GM12891 (cell line): ENCODE measurements around the gene TBX18.

Experiments used
- DNase-seq: peaks from one replicate; pipeline ENCODE4 v3.0.0; 2011; ENCODE audit warnings: low spot score; ENCODE audit not compliant: insufficient read length
- FAIRE-seq: peaks from 2 replicates; lab custom pipeline; 2011; peaks lifted over from hg19 to GRCh38; lab: Jason Lieb, UNC
- PAX5 ChIP-seq: IDR thresholded peaks from 2 replicates; pipeline ENCODE4 v1.6.1; 2011; ENCODE audit warnings: low read length, moderate library complexity, mild to moderate bottlenecking; ENCODE audit not compliant: insufficient read depth, severe bottlenecking
- POLR2A ChIP-seq: IDR thresholded peaks from 2 replicates; pipeline ENCODE4 v1.6.1; 2011; ENCODE audit warnings: low read depth, low read length, control low read depth
- POLR2AphosphoS5 ChIP-seq: IDR thresholded peaks from 2 replicates; pipeline ENCODE4 v1.6.1; 2011; ENCODE audit warnings: low read depth, low read length, control low read depth
- POU2F2 ChIP-seq: IDR thresholded peaks from 2 replicates; pipeline ENCODE4 v1.6.1; 2011; ENCODE audit warnings: low read depth, mild to moderate bottlenecking, control low read depth, low read length, moderate library complexity
- SPI1 ChIP-seq: IDR thresholded peaks from 2 replicates; pipeline ENCODE4 v1.6.1; 2011; ENCODE audit warnings: low read depth, low read length, control low read depth
- TAF1 ChIP-seq: IDR thresholded peaks from 2 replicates; pipeline ENCODE4 v1.6.1; 2011; ENCODE audit warnings: low read depth, low read length, control low read depth

TBX18 gene

DNA sequence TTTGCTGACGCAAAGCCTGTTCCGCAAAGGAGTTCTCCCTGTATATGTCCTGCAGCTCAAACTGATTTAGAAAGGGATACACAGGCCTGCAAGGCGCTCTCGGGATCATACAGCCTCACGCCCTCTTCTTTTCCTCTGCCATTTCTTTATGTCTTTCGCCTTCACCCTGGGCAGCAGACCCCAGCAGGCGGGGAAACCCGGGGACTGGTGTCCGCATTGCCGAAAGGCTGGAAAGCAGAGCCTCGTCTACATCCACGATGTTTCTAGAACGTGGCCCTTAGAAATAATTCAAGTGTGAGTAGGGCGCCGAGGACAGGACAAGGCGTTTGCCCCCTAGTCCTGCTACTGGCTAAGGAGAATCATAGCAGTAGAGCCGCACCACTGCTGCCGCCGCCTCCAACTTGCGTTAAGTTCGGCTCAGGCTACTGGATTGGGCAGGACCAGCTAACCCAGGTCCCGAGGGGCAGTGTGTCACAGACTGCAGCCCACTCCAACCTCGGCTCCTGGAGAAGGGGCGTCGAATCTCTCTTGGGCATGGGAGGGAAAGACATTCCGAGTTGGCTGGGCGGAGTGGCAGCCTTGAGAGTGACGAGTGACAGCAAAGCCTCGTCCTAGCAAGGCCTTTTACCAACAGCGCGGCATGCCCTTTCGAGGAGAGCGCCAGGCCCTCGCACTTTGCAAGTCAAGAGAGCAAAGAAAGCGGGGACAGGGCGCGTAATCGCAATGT lies 2.6 kb upstream of the TBX18 start:
- DNase-seq, result no peak
- TF ChIP-seq SPI1, result no peak
- TF ChIP-seq POLR2AphosphoS5, result no peak
- no peak for FAIRE-seq

DNA sequence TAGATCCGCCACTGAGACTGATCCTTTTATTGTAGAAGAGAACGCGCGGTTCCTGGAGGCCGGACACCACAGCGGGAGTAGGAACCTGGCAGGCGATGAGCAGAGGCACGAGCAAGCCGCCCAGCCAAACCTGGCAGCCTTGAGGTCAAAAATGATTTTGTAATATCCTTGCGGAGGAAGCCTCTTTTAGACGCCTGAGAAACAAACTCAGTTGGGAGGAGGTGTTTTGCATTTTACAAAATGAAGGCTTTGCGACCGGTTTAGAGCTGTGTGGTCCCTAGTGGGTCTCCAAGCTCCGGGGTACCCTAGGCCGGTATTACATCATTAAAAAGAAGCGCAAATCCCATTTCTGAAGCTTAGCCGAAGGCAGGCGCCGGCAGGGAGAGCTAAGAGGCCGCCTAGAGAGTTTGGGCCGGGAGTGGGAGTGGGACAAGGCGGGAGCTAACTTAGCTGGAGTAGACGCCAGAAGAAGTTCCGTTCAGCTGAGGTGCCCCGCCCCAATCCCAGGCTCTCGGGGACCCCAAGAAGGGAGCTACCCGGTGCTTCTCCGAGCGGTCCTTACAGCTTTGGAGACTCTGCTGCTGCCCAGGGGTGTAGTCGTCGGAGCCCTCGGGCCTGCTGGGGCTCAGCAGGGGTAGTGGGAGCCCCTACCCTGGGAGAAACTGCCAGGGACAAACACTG lies 1.9 kb upstream of the TBX18 start:
- DNase-seq (no peak), FAIRE-seq (no peak)

DNA sequence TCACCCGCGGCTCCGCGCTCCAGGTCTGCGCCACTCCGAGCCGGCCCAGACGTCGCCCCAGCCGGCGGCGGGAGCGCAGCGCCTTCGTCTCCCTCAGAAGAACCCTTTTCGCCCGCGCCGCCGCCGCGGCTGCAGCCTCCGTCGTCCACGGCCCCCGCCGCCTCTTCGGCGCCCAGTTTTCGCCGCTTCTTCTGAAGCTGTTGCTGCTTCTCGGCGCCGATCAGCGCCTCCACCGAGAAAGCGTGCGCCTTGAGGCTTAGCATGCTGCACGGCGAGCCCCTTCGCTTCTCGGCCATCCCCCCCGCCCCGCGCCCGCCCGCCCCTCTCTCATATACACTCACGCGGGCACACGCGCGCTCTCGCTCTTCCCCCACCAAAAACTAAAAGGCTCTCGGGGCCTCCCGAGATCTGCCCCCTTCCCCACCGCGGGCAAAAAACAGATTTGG lies 489 bp downstream of the TBX18 start:
- FAIRE-seq (no peak), DNase-seq (no peak)

More for the DNA sequence above, 1.9 kb upstream of the TBX18 start:
- TF ChIP-seq PAX5 (no peak), POLR2AphosphoS5 (no peak), SPI1 (no peak), TAF1 (no peak), POLR2A (no peak)

DNA sequence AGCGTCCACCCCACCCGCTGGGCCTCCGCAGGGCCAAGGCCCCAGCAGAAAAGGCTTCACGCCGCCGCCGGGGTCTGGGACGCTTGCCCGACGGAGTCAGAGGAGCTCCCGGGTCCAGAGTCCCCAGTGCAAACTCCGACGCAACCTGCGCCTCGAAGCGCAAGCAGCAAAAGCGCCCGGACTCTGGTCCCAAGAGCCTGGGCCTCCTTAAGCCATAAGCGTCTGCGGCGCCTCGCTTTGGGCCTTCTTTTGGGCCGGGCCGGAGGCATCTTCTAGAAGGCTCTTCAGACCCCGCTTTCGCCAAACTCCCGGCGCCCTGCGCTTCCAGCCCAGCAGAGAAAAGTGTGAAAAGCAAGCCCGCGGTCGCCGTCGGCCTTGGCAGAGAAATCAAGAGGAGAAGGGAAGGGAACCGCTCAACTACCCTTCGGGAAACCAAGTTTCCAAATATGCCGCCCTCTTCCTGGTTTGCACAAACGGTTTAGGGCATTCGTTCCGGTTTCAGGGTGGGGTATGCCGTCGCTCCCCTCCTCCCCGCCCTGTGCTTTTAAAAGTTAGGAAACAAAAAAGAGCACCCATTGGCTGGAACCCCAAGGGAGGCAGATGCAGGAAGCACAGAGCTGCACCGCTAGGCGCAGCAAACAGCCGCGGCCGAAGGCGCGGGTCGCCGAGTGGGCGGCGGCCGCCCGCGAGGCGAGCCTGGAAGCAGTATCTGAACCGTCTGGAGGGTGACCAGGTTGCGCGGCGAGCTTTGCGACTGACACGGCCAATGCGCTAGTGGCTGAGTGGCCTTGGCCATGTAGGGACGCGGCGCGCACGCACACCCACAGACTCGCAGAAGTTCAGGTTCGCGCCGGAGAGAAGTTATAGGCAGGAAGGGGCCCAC lies 1.2 kb downstream of the TBX18 start:
- FAIRE-seq (no peak), DNase-seq (no peak)
- no peak for TF ChIP-seq PAX5
- TF ChIP-seq POLR2A, result no peak
- TF ChIP-seq TAF1, result no peak
- TF ChIP-seq POU2F2, result no peak
- TF ChIP-seq SPI1, result no peak
- no peak for TF ChIP-seq POLR2AphosphoS5

More for the DNA sequence above, 489 bp downstream of the TBX18 start:
- TF ChIP-seq POLR2A (no peak), POLR2AphosphoS5 (no peak), POU2F2 (no peak), PAX5 (no peak), SPI1 (no peak), TAF1 (no peak)

DNA sequence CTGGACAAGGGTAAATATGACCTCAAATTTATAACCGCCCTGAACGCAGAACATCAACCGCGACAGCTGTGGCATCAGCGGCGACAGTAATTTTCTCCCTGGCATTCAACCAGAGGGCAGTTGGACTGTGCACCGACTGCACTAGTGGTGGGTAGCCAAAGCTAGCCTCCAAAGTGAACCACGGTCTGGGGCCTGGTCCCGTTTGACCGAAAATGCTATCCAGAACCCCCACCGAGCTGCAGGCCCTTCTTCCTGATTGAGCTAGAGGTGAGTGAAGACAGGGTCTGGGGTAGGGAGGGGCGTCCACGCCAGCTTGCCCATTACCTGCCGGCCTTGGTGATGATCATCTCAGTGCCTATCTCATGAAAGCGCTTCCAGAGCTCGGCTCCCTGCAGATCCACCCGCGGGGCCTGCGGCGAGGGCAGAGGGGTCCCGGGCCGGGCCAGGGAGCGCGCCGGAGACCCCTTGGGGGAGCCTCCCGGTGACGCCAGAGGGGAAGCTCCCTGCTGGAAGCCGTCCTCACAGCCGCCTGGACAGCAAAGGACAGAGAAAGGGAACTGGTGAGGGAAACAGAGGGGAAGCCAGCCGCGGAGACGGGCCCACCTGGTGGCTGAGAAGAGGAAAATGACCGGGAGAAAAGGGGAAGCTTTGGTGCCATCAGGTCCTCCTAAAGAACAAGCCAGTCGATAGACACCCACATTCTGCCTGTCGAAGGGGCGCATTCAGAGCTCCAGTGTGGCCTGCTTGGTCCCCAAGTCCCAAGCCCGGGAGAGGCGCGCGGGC lies 2.0 kb downstream of the TBX18 start:
- FAIRE-seq, result no peak
- TF ChIP-seq POU2F2 (no peak), POLR2A (no peak), TAF1 (no peak), PAX5 (no peak), SPI1 (no peak), POLR2AphosphoS5 (no peak)

DNA sequence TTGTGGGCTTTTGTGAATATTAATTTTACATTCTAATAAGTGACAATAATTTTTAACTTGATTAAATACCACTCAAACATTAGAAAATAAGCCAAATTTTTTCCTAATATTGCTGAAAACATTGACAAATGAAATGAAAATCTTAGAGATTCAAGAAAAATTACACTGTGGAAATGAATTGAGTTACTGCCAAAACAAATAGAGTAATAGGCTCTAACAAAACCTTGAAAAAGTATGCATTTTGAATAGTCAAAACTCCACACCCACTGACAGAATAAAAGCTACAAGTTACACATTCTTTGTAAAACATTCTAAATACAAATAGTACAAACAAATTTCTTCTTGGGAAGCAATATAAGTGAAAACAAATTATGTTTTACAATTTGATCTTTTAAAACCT lies 5.9 kb downstream of the TBX18 start:
- TF ChIP-seq PAX5, result no peak
- TF ChIP-seq SPI1, result no peak
- TF ChIP-seq TAF1, result no peak
- DNase-seq, result no peak
- FAIRE-seq, result no peak

More for the DNA sequence above, 2.0 kb downstream of the TBX18 start:
- DNase-seq, result no peak

DNA sequence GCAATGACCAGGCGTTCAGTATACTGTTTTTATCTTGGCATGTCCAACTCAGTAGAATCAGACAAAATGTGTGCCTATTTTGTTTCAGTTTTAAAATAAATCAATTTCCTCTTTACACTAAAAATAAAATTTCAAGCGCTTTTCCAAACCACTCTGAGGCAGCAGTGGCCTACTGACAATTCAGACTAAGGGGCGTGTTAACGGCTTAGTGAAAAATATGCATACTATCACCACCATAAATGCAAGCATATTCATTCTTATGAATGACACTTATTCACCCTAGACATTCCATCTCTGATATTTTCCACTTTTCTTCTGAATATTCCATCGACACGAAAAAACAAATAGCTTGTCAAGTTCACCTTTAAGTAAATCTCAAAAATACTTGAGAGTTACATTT lies 7.5 kb downstream of the TBX18 start:
- FAIRE-seq, result no peak
- TF ChIP-seq POLR2A, result no peak
- TF ChIP-seq POLR2AphosphoS5, result no peak
- TF ChIP-seq SPI1, result no peak
- TF ChIP-seq PAX5, result no peak
- no peak for TF ChIP-seq TAF1
- no peak for DNase-seq

DNA sequence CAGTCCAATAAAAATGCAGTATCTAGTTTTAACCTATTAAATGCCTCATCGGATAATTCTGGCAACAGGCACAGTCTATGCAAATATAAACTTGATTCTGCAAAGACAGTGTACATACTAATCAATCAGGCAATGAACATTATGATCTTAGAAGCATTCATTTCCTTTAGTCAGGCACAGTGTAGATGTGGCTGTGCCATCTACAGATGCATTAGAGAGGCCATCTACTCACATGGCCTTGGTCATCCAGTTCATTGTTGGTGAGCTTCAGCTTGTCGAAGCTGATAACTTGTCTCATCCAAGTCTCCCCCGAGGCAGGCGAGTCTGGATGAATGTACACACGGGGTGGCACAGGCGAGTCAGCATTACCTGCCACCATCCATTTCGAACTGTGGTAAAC lies 7.9 kb downstream of the TBX18 start:
- TF ChIP-seq POLR2A, result no peak
- TF ChIP-seq POU2F2, result no peak
- TF ChIP-seq TAF1, result no peak
- TF ChIP-seq POLR2AphosphoS5, result no peak
- TF ChIP-seq PAX5, result no peak
- no peak for TF ChIP-seq SPI1
- FAIRE-seq (no peak), DNase-seq (no peak)

DNA sequence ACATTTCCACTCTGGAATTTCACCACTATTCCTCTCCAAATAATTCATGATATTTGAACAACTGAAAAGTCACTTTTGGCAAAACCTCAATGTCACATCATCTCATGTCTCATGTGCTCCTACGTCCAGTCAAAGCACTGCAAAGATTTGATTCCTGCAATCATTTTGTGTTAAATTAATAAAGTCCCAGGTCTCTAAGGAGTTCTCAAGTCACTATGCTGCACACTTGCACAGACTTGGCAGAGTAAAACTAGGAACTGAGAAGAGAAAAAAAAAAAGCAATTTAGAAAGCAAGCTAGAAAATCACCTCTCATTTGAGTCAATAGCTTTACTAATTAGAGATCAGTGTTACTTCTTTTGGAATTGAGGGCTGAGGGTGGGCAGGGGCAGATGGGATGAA lies 11.2 kb downstream of the TBX18 start:
- TF ChIP-seq TAF1, result no peak
- DNase-seq (no peak), FAIRE-seq (no peak)
